Mammary epithelial cell (primary cell): ENCODE measurements around the gene TMEM171.

Experiments used
- CTCF ChIP-seq, 2 donors: IDR thresholded peaks in 1 of 2; conservative IDR thresholded peaks in 1 of 2; 2 replicates each; pipeline ENCODE4 v1.5.1; 2011 to 2012; ENCODE audit warnings: inconsistent platforms in 2 of 2, low read length in 2 of 2, mild to moderate bottlenecking in 2 of 2, control low read depth in 1 of 2, low read depth in 1 of 2; ENCODE audit not compliant: insufficient read depth in 1 of 2; ENCODE audit errors: extremely low read depth in 1 of 2
- EZH2 ChIP-seq: IDR thresholded peaks from 2 replicates; pipeline ENCODE4 v1.6.1; 2012; ENCODE audit warnings: low read length, inconsistent platforms, borderline replicate concordance

- TF ChIP-seq CTCF (conservative IDR thresholded peaks at IDR 0.05 in 1 of 2, IDR thresholded peaks at IDR 0.05 in 1 of 2; ENCODE audit: extremely low read depth in 1 of 2, insufficient read depth in 1 of 2, low read depth in 1 of 2, low read length in 2 of 2) (no peak), EZH2 (no peak)
Measured at GRCh38 chr5:73100109-73100508, 20.3 kb upstream of the TMEM171 start.
